Suprapubic skin (tissue), 4 donors: Measurements from ENCODE around the gene SMCO2. TPM values are rescaled to one million over a fixed set of nuclear protein-coding genes. Genes with fewer than 3 reads are reported as not detected.

Experiments used
- DNase-seq, 2 donors: peaks; one replicate each; pipeline ENCODE4 v3.0.0-alpha.2; 2019; ENCODE audit warnings: low spot score in 2 of 2
- H3K27ac ChIP-seq: fragments of 200-600 bp; sonication (generic); one replicate; pipeline ENCODE4 v1.5.1; 2019
- H3K27me3 ChIP-seq: fragments of 200-600 bp; sonication (generic); one replicate; pipeline ENCODE4 v1.5.1; 2019
- H3K36me3 ChIP-seq: fragments of 200-600 bp; sonication (generic); one replicate; pipeline ENCODE4 v1.5.1; 2019
- H3K4me1 ChIP-seq: fragments of 200-600 bp; sonication (generic); one replicate; pipeline ENCODE4 v1.5.1; 2019
- H3K4me3 ChIP-seq: fragments of 200-600 bp; sonication (generic); one replicate; pipeline ENCODE4 v1.5.1; 2019; ENCODE audit warnings: mild to moderate bottlenecking
- H3K9me3 ChIP-seq: fragments of 200-600 bp; sonication (generic); one replicate; pipeline ENCODE4 v1.5.1; 2019
- EP300 ChIP-seq: sonication (generic); formaldehyde crosslinking; IDR thresholded peaks from one replicate; pipeline ENCODE4 v1.6.1; 2017; ENCODE audit warnings: antibody characterized with exemption
- POLR2A ChIP-seq, 2 donors: fragments of 450-650 bp; IDR thresholded peaks; one replicate each; pipeline ENCODE4 v1.6.1; 2017; ENCODE audit warnings: antibody characterized with exemption in 2 of 2, mild to moderate bottlenecking in 2 of 2, moderate library complexity in 2 of 2
- POLR2AphosphoS5 ChIP-seq, 3 donors: sonication (generic); formaldehyde crosslinking; IDR thresholded peaks; one replicate each; pipeline ENCODE4 v1.6.1; 2017; ENCODE audit warnings: antibody characterized with exemption in 3 of 3
- WGBS: methylation state at CpG from one replicate; pipeline ENCODE4 v1.1.5; 2018; 5-methylcytosine and 5-hydroxymethylcytosine counted together
- total RNA-seq, 4 donors: library from RNA; depleted of rRNA; stranded (reverse); fragments of >200 nt; gene quantifications; one replicate each; pipeline ENCODE4 v1.1.0, GENCODE V29; 2016
- TF ChIP-seq, protein P1 (sequence below), 2 donors: fragments of 200-600 bp in 1 of 2; fragments of 450-650 bp in 1 of 2; sonication (generic) in 1 of 2; IDR thresholded peaks; one replicate each; pipeline ENCODE4 v1.5.1; 2016 to 2019; ENCODE audit warnings: antibody characterized with exemption in 2 of 2, mild to moderate bottlenecking in 1 of 2, moderate library complexity in 1 of 2

The SMCO2 gene
- total RNA-seq, 4 donors from 2014 or later, result 0.53 to 1.7 (median 1.1) TPM

DNA sequence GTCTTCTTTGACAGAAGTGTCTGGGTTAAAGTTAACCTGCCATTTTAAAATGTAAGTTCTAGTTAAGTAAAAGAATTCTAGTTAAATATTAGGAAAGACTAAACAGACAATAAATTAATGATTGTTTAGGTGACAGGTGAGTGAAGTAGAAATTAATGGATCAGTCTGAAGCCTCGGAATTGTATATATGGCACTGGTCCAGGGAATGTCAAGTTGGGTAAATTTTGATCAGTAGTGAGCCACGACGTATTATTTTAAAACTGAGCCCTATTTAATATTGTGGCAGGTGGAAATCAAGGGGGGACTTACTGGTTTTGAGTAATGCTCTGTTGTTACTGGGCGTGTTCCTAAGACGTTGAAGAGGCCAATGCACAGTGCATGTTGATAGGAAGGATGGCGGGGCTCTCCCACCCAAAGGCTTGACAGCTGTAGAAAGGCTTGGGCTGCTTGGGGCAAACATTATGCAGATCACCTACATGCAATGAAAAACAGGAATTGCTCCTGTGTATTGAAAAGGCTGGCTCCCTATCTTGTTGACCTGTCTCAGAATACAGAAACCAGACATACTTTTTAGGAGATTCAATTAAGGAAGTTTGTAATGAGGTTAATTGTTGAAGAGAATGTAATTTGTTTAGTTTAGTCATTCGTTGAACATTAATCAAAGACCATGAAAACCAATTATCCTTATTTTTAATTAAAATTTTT is 71.6 kb downstream of the SMCO2 start:
- Histone ChIP-seq H3K27ac (no peak overlapping the region), H3K4me1 (peaks cover 3% of the 10 kb centered on the region), H3K9me3 (no peaks in the 10 kb centered on the region), H3K36me3 (no peaks in the 10 kb centered on the region), H3K27me3 (no peaks in the 10 kb centered on the region), H3K4me3 (no peak overlapping the region)
- TF ChIP-seq POLR2A (IDR thresholded peaks at IDR 0.05) (no peak), EP300 (no peak), POLR2AphosphoS5 (IDR thresholded peaks at IDR 0.05) (no peak)
- TF ChIP-seq, protein P1, sequence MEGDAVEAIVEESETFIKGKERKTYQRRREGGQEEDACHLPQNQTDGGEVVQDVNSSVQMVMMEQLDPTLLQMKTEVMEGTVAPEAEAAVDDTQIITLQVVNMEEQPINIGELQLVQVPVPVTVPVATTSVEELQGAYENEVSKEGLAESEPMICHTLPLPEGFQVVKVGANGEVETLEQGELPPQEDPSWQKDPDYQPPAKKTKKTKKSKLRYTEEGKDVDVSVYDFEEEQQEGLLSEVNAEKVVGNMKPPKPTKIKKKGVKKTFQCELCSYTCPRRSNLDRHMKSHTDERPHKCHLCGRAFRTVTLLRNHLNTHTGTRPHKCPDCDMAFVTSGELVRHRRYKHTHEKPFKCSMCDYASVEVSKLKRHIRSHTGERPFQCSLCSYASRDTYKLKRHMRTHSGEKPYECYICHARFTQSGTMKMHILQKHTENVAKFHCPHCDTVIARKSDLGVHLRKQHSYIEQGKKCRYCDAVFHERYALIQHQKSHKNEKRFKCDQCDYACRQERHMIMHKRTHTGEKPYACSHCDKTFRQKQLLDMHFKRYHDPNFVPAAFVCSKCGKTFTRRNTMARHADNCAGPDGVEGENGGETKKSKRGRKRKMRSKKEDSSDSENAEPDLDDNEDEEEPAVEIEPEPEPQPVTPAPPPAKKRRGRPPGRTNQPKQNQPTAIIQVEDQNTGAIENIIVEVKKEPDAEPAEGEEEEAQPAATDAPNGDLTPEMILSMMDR (IDR thresholded peaks at IDR 0.05), result no peak
- DNase-seq, result no peak
- WGBS, result 74% methylated on average over 7 of the region's 7 CpGs

DNA sequence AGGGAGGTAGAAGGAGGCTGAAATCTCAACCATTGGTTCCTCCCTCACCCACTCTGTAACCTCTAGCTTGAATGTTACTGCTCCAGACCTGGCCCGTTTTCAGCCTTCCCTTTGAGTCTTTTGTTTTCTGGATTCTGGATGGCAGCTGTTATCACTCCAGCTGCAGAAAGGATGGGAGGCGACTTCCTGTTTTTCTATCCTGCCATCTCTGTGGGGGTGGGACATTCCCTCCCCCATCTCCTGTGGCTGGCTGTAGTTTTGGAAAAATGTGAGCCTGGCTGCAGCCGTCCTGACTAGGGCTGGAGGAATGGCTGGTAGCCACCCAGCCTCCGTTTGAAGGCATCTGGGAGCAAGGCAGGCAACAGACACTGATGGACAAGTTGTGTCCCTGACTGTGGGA is 74.5 kb downstream of the SMCO2 start:
- no peak overlapping the region for H3K27ac ChIP-seq
- no peak overlapping the region for H3K4me3 ChIP-seq
- no peaks in the 10 kb centered on the region for H3K27me3 ChIP-seq
- no peaks in the 10 kb centered on the region for H3K36me3 ChIP-seq
- 60% methylated on average over 4 of the region's 4 CpGs for WGBS
- peaks cover 11% of the 10 kb centered on the region for H3K4me1 ChIP-seq
- H3K9me3 ChIP-seq, result no peaks in the 10 kb centered on the region
- no peak for DNase-seq
- TF ChIP-seq POLR2AphosphoS5 (IDR thresholded peaks at IDR 0.05) (no peak), POLR2A (IDR thresholded peaks at IDR 0.05) (no peak), EP300 (no peak)
- TF ChIP-seq, protein P1 (IDR thresholded peaks at IDR 0.05), result no peak

DNA sequence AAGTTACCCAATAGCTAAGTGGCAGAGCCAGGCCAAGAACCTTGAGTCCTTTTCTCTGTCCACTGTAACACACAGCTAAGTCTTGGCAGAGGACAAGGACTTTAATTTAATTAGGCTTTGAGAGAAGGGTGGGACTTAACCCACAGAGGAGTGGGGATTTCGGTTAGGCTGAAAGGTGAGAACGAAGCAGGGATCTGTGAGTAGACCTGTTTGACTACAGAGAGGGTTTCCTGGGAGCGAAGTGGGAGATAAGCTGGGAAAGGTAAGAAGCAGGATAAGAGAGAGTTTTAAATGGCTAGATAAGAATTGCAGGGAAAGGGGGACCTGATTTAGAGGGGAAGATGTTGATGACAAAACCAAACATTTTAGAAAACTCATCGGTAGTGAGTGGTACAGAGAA is 75.4 kb downstream of the SMCO2 start:
- DNase-seq, result no peak
- Histone ChIP-seq H3K27me3 (no peaks in the 10 kb centered on the region), H3K27ac (no peak overlapping the region), H3K9me3 (no peaks in the 10 kb centered on the region), H3K36me3 (no peaks in the 10 kb centered on the region), H3K4me1 (peaks cover 11% of the 10 kb centered on the region), H3K4me3 (no peak overlapping the region)
- TF ChIP-seq EP300 (no peak), POLR2AphosphoS5 (IDR thresholded peaks at IDR 0.05) (no peak)
- TF ChIP-seq, protein P1 (IDR thresholded peaks at IDR 0.05), result no peak
- 95% methylated on average over 4 of the region's 4 CpGs for WGBS

DNA sequence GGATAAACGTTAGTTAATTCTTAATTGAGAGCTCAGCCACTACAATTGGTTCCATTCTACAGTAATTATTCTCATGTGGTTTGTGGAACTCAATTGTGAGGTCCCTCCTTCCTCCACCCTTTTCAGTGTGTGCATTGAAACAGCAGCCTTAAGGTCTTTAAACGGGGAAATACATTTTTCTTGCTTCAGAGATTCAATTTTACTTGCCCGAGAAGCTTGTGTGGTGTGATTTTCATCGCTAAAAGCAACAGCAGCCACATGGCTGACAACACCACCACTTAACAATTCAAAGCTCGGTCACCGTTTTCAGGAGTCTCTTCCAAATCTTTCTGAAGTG is 76.7 kb downstream of the SMCO2 start:
- Histone ChIP-seq H3K36me3 (no peaks in the 10 kb centered on the region), H3K27ac (peak overlapping the region; percentile 93), H3K4me3 (peak overlapping the region; percentile 75), H3K4me1 (peaks cover 17% of the 10 kb centered on the region), H3K9me3 (no peaks in the 10 kb centered on the region), H3K27me3 (no peaks in the 10 kb centered on the region)
- TF ChIP-seq, protein P1 (IDR thresholded peaks at IDR 0.05), result no peak
- TF ChIP-seq EP300 (no peak), POLR2AphosphoS5 (IDR thresholded peaks at IDR 0.05) (no peak), POLR2A (IDR thresholded peaks at IDR 0.05) (no peak)
- no peak for DNase-seq
- 0% methylated on average over 6 of the region's 6 CpGs for WGBS

DNA sequence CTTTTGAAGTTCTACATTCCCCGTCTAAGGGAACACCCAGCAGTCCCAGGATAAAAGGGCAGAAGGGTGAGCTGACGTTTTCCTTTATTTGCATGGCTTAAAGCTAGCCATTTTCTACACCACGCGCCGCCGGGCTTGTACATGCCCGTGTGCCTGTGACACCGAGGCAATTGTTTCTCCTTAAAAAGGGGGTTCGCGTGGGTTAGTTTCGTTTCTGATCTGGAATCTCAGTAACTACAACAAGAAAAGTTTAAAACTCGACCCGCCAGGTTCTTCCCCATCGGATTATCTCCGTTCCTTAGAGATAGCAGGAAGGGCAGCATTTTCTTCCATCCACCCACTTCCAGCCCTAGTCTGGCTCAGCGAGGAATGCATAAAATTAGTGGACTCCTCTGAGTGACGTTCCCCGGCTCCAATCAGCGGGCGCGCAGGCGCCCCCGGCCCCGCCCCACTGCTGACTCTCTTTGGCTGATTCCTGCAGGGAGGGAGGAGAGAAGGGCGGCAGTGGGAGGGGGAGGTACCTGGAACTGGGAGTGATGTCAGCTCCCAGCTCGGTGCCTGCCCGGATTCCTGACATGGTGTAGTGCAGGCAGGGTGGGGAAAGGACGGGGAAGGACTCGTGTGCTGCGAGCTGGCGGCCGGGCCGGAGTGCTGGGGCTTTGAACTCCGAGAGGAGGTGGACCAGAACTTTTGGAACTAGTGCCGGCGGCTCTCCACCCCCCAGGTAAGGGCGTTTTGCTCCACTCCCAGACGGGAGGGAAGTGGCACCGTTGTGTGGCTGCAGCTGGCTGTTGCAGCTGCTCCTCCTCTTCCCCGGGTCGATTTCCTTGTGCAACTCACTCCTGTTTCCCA is 77.3 kb downstream of the SMCO2 start, which contains the start of gene PPFIBP1:
TSS of gene PPFIBP1 (plus strand) at position 565 of the 852 bp plus-strand sequence. CDS start 109,191 bp downstream, outside the sequence.
- H3K27me3 ChIP-seq, result no peaks in the 10 kb centered on the region
- no peaks in the 10 kb centered on the region for H3K9me3 ChIP-seq
- under 1% methylated on average over 37 of the region's 41 CpGs for WGBS
- H3K4me1 ChIP-seq, result peaks cover 17% of the 10 kb centered on the region
- TF ChIP-seq EP300, result no peak
- TF ChIP-seq POLR2A (IDR thresholded peaks at IDR 0.05), result peak in 1 of 2 donors; percentile 62
- TF ChIP-seq POLR2AphosphoS5 (IDR thresholded peaks at IDR 0.05), result peak in 2 of 3 donors; percentile 70 to 74
- TF ChIP-seq, protein P1 (IDR thresholded peaks at IDR 0.05), result peak in 1 of 2 donors; percentile 43
- peak; percentile 98 to 100 for DNase-seq
- peak within 1 kb of the TSS; percentile 75 for H3K4me3 ChIP-seq
- peak within 1 kb of the TSS; percentile 93 for H3K27ac ChIP-seq
- no peaks in the 10 kb centered on the region for H3K36me3 ChIP-seq
